Measurements from ENCODE around the gene PLXDC1. TPM values are rescaled to one million over a fixed set of nuclear protein-coding genes. Genes with fewer than 3 reads are reported as not detected.

PLXDC1 gene
- total and polyA plus RNA-seq, 9 donors = 11.6 to 58.6 (median 32.3) TPM

DNA sequence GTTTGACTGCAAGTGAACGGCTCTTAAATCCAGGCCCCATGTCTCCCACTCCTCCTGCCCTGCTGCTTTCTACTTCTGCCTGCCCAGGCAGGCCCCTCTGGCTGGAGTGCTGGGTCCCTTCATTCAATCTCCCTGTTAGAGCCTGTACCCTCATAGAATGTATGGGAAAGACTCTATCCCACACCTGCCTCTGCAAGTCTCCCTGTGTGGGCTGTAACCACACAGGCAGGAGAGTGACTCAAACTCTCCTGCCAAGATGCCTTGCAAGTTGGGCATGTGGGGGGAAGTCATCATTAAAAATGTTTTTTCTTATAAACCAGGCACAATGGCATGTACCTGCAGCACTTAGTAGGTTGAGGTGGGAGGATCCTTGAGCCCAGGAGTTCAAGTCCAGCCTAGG is 77.5 kb downstream of the PLXDC1 start:
- intact Hi-C loops (cut with DNase I) = loop anchor here in 1 of 4 donors (5.0 kb wide), 1 partner anchor 78 kb away; the partner anchor contains the start of gene PLXDC1
- no peak overlapping the region for H3K4me3 ChIP-seq
- 84 to 93% (median 88%) methylated on average over 1 of the region's 1 CpG for WGBS, 3 donors
- TF ChIP-seq CTCF (IDR thresholded peaks at IDR 0.05) (no peak), POLR2A (IDR thresholded peaks at IDR 0.05) (no peak), EP300 (IDR thresholded peaks at IDR 0.05) (no peak)
- no peaks in the 10 kb centered on the region for H3K9me3 ChIP-seq
- no peaks in the 10 kb centered on the region for H3K27me3 ChIP-seq
- no peak overlapping the region for H3K27ac ChIP-seq
- DNase-seq = no peak
- H3K36me3 ChIP-seq = no peaks in the 10 kb centered on the region
- H3K4me1 ChIP-seq (ENCODE audit: insufficient read depth) = no peaks in the 10 kb centered on the region

GRCh38 chr17:39073353-39073752 is 78.1 kb downstream of the PLXDC1 start:
- DNase-seq = no peak
- Histone ChIP-seq H3K4me3 (no peak overlapping the region), H3K27ac (no peak overlapping the region), H3K27me3 (no peaks in the 10 kb centered on the region), H3K4me1 (ENCODE audit: insufficient read depth) (no peaks in the 10 kb centered on the region), H3K9me3 (no peaks in the 10 kb centered on the region), H3K36me3 (no peaks in the 10 kb centered on the region)
- no peak for TF ChIP-seq EP300 (IDR thresholded peaks at IDR 0.05)
- TF ChIP-seq POLR2A (IDR thresholded peaks at IDR 0.05) = no peak
- no peak for TF ChIP-seq CTCF (IDR thresholded peaks at IDR 0.05)
- WGBS, 3 donors = 94 to 95% (median 94%) methylated on average over 3 of the region's 3 CpGs
- intact Hi-C loops (cut with DNase I) = loop anchor here in 1 of 4 donors (5.0 kb wide), 1 partner anchor 79 kb away; the partner anchor contains the start of gene PLXDC1

DNA sequence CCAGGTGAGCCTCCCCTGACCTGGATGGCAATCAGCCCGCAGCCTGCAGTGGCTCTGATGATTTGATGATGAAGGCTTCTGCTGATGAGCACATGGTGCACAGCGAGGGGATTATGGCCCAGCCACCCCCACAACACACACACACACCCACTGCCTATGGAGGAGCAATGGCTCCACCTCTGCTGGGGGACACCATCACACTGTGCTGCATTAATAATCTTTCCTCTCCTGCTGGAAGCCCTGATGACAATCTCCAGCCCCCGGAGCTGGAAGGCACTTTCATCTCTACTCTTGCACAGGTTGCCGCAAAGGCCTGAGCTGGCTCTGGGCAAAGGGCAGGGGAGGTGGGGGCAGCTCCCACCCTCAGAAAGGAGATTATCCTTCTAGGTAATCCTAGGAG is 79.9 kb downstream of the PLXDC1 start:
- 81 to 86% (median 83%) methylated on average over 4 of the region's 4 CpGs for WGBS, 3 donors

GRCh38 chr17:39069114-39069756 is 82.2 kb downstream of the PLXDC1 start:
- no peak overlapping the region for H3K4me3 ChIP-seq
- no peaks in the 10 kb centered on the region for H3K9me3 ChIP-seq
- no peaks in the 10 kb centered on the region for H3K4me1 ChIP-seq (ENCODE audit: insufficient read depth)
- no peaks in the 10 kb centered on the region for H3K36me3 ChIP-seq
- intact Hi-C loops (cut with DNase I) = loop anchor here in 1 of 4 donors (2.0 to 5.0 kb wide), 2 partner anchors 52 to 83 kb away; partner anchors contain the start of gene PLXDC1
- 65 to 74% (median 69%) methylated on average over 8 of the region's 8 CpGs for WGBS, 3 donors
- no peak overlapping the region for H3K27ac ChIP-seq
- peak; percentile 48 to 53 (median 48) for TF ChIP-seq CTCF (IDR thresholded peaks at IDR 0.05)
- no peak for TF ChIP-seq EP300 (IDR thresholded peaks at IDR 0.05)
- H3K27me3 ChIP-seq = no peaks in the 10 kb centered on the region
- no peak for DNase-seq

More for the DNA sequence above, 79.9 kb downstream of the PLXDC1 start:
- Histone ChIP-seq H3K27me3 (no peaks in the 10 kb centered on the region), H3K4me3 (no peak overlapping the region), H3K36me3 (no peaks in the 10 kb centered on the region), H3K27ac (no peak overlapping the region), H3K4me1 (ENCODE audit: insufficient read depth) (no peaks in the 10 kb centered on the region), H3K9me3 (no peaks in the 10 kb centered on the region)
- no peak for DNase-seq
- intact Hi-C loops (cut with DNase I) = loop anchor here in 1 of 4 donors (5.0 kb wide), 1 partner anchor 81 kb away; the partner anchor contains the start of gene PLXDC1
- TF ChIP-seq CTCF (IDR thresholded peaks at IDR 0.05) (no peak), EP300 (IDR thresholded peaks at IDR 0.05) (no peak), POLR2A (IDR thresholded peaks at IDR 0.05) (no peak)
